ENCODE measurements around the gene NKD1. TPM values are rescaled to one million over a fixed set of nuclear protein-coding genes. Genes with fewer than 3 reads are reported as not detected.

NKD1 gene
- total RNA-seq, 1 donor from 2014 or later = 0.43 TPM

GRCh38 chr16:50620646-50621451, 72.7 kb downstream of the NKD1 start:
- Mint-ChIP-seq H3K4me3 (ENCODE audit: unreplicated experiment) (no peak overlapping the region), H3K4me1 (ENCODE audit: unreplicated experiment) (peaks cover 4% of the 10 kb centered on the region), H3K27ac (ENCODE audit: unreplicated experiment) (no peak overlapping the region), H3K9me3 (ENCODE audit: unreplicated experiment) (no peaks in the 10 kb centered on the region), H3K36me3 (ENCODE audit: unreplicated experiment) (no peaks in the 10 kb centered on the region), H3K27me3 (ENCODE audit: unreplicated experiment) (peaks cover 2% of the 10 kb centered on the region)
- DNase-seq (ENCODE audit: extremely low spot score, unreplicated experiment) = no peak
- no peak for TF ChIP-seq CTCF (IDR thresholded peaks at IDR 0.05)

GRCh38 chr16:50621452-50621792, 73.2 kb downstream of the NKD1 start:
- Mint-ChIP-seq H3K4me1 (ENCODE audit: unreplicated experiment) (peaks cover 4% of the 10 kb centered on the region), H3K27ac (ENCODE audit: unreplicated experiment) (no peak overlapping the region), H3K36me3 (ENCODE audit: unreplicated experiment) (no peaks in the 10 kb centered on the region), H3K27me3 (ENCODE audit: unreplicated experiment) (peaks cover 2% of the 10 kb centered on the region), H3K4me3 (ENCODE audit: unreplicated experiment) (no peak overlapping the region), H3K9me3 (ENCODE audit: unreplicated experiment) (no peaks in the 10 kb centered on the region)
- no peak for TF ChIP-seq CTCF (IDR thresholded peaks at IDR 0.05)
- DNase-seq (ENCODE audit: extremely low spot score, unreplicated experiment) = no peak

- Mint-ChIP-seq H3K4me3 (ENCODE audit: unreplicated experiment) (no peak overlapping the region), H3K9me3 (ENCODE audit: unreplicated experiment) (no peaks in the 10 kb centered on the region), H3K36me3 (ENCODE audit: unreplicated experiment) (no peaks in the 10 kb centered on the region), H3K27me3 (ENCODE audit: unreplicated experiment) (peaks cover 2% of the 10 kb centered on the region), H3K4me1 (ENCODE audit: unreplicated experiment) (peaks cover 4% of the 10 kb centered on the region), H3K27ac (ENCODE audit: unreplicated experiment) (no peak overlapping the region)
- TF ChIP-seq CTCF (IDR thresholded peaks at IDR 0.05) = no peak
- no peak for DNase-seq (ENCODE audit: extremely low spot score, unreplicated experiment)
Measured at GRCh38 chr16:50622029-50622428, 73.8 kb downstream of the NKD1 start.

GRCh38 chr16:50622643-50623369, 74.6 kb downstream of the NKD1 start:
- peaks cover 2% of the 10 kb centered on the region for H3K27me3 Mint-ChIP-seq (ENCODE audit: unreplicated experiment)
- no peaks in the 10 kb centered on the region for H3K36me3 Mint-ChIP-seq (ENCODE audit: unreplicated experiment)
- TF ChIP-seq CTCF (IDR thresholded peaks at IDR 0.05) = no peak
- H3K4me3 Mint-ChIP-seq (ENCODE audit: unreplicated experiment) = no peak overlapping the region
- no peaks in the 10 kb centered on the region for H3K9me3 Mint-ChIP-seq (ENCODE audit: unreplicated experiment)
- no peaks in the 10 kb centered on the region for H3K4me1 Mint-ChIP-seq (ENCODE audit: unreplicated experiment)
- no peak for DNase-seq (ENCODE audit: extremely low spot score, unreplicated experiment)
- no peak overlapping the region for H3K27ac Mint-ChIP-seq (ENCODE audit: unreplicated experiment)

- H3K4me1 Mint-ChIP-seq (ENCODE audit: unreplicated experiment) = no peaks in the 10 kb centered on the region
- H3K36me3 Mint-ChIP-seq (ENCODE audit: unreplicated experiment) = no peaks in the 10 kb centered on the region
- H3K27me3 Mint-ChIP-seq (ENCODE audit: unreplicated experiment) = peaks cover 6% of the 10 kb centered on the region
- TF ChIP-seq CTCF (IDR thresholded peaks at IDR 0.05) = no peak
- no peak overlapping the region for H3K27ac Mint-ChIP-seq (ENCODE audit: unreplicated experiment)
- DNase-seq (ENCODE audit: extremely low spot score, unreplicated experiment) = no peak
- no peak overlapping the region for H3K4me3 Mint-ChIP-seq (ENCODE audit: unreplicated experiment)
- H3K9me3 Mint-ChIP-seq (ENCODE audit: unreplicated experiment) = no peaks in the 10 kb centered on the region
Measured at GRCh38 chr16:50624449-50624970, 76.3 kb downstream of the NKD1 start.
